Ishikawa (cell line): ENCODE measurements around the gene NKAIN2.

Experiments used
- CREB1 ChIP-seq: IDR thresholded peaks from 2 replicates; pipeline ENCODE4 v1.6.1; 2012; ENCODE audit warnings: low read depth
- EGR1 ChIP-seq: IDR thresholded peaks from 2 replicates; pipeline ENCODE4 v1.6.1; 2012
- EP300 ChIP-seq: IDR thresholded peaks from 2 replicates; pipeline ENCODE4 v1.6.1; 2012; ENCODE audit warnings: borderline replicate concordance
- FOXM1 ChIP-seq: IDR thresholded peaks from 2 replicates; pipeline ENCODE4 v1.6.1; 2012; ENCODE audit warnings: low read depth, borderline replicate concordance
- NFIC ChIP-seq: IDR thresholded peaks from 2 replicates; pipeline ENCODE4 v1.6.1; 2012
- RAD21 ChIP-seq: IDR thresholded peaks from 2 replicates; pipeline ENCODE4 v1.6.1; 2012; ENCODE audit warnings: low read depth
- REST ChIP-seq: IDR thresholded peaks from 2 replicates; pipeline ENCODE4 v1.6.1; 2012; ENCODE audit warnings: low read depth, mild to moderate bottlenecking
- USF1 ChIP-seq: IDR thresholded peaks from 2 replicates; pipeline ENCODE4 v1.6.1; 2012

GRCh38 chr6:124330197-124330596, 526.5 kb downstream of the NKAIN2 start:
- no peak for TF ChIP-seq FOXM1
- no peak for TF ChIP-seq USF1
- TF ChIP-seq CREB1 = no peak
- TF ChIP-seq EP300 = no peak
- no peak for TF ChIP-seq EGR1
- TF ChIP-seq RAD21 = no peak
- TF ChIP-seq REST = no peak
- no peak for TF ChIP-seq NFIC
